Trophoblast cell (in vitro differentiated cells and primary cell): ENCODE results near the gene COL4A2.

ENCODE experiments used
- DNase-seq, 2 donors: peaks; one replicate each; pipeline ENCODE4 v3.0.0-alpha.2; 2016
- H2AFZ ChIP-seq: 2 replicates; pipeline ENCODE4 v1.6.1; 2013; ENCODE audit warnings: low read length, moderate library complexity, mild to moderate bottlenecking; ENCODE audit not compliant: insufficient read depth, poor library complexity
- H2AK5ac ChIP-seq: 2 replicates; pipeline ENCODE4 v1.6.1; 2013; ENCODE audit warnings: mild to moderate bottlenecking, low read length
- H2BK120ac ChIP-seq: 2 replicates; pipeline ENCODE4 v1.6.1; 2013; ENCODE audit warnings: low read length, mild to moderate bottlenecking, moderate library complexity; ENCODE audit not compliant: insufficient read depth, poor library complexity
- H2BK12ac ChIP-seq: 2 replicates; pipeline ENCODE4 v1.6.1; 2013; ENCODE audit warnings: mild to moderate bottlenecking, low read length, moderate library complexity
- H2BK5ac ChIP-seq: 2 replicates; pipeline ENCODE4 v1.6.1; 2013; ENCODE audit warnings: low read length, low read depth, moderate library complexity, mild to moderate bottlenecking; ENCODE audit not compliant: poor library complexity
- H3K14ac ChIP-seq: 2 replicates; pipeline ENCODE4 v1.6.1; 2013; ENCODE audit warnings: mild to moderate bottlenecking, low read length
- H3K18ac ChIP-seq: 2 replicates; pipeline ENCODE4 v1.6.1; 2013; ENCODE audit warnings: mild to moderate bottlenecking, low read length
- H3K23ac ChIP-seq: 2 replicates; pipeline ENCODE4 v1.6.1; 2013; ENCODE audit warnings: low read length
- H3K27ac ChIP-seq: 2 replicates; pipeline ENCODE4 v1.5.1; 2013; ENCODE audit warnings: low read depth, mild to moderate bottlenecking, inconsistent platforms, low read length, moderate library complexity
- H3K27me3 ChIP-seq: 2 replicates; pipeline ENCODE4 v1.6.1; 2013; ENCODE audit warnings: inconsistent platforms, mild to moderate bottlenecking, low read length, moderate library complexity; ENCODE audit not compliant: insufficient read depth
- H3K36me3 ChIP-seq, 2 experiments: 1 replicate in 1 of 2; 2 replicates in 1 of 2; pipeline ENCODE4 v1.6.1; 2013; ENCODE audit warnings: low read length in 2 of 2, mild to moderate bottlenecking in 2 of 2, moderate library complexity in 1 of 2; ENCODE audit not compliant: insufficient read depth in 2 of 2, control insufficient read depth in 1 of 2
- H3K4ac ChIP-seq: 2 replicates; pipeline ENCODE4 v1.6.1; 2013; ENCODE audit warnings: low read depth, mild to moderate bottlenecking, low read length, moderate library complexity
- H3K4me1 ChIP-seq, 2 experiments: 1 replicate in 1 of 2; 2 replicates in 1 of 2; pipeline ENCODE4 v1.6.1; 2013; ENCODE audit warnings: low read length in 2 of 2, mild to moderate bottlenecking in 2 of 2, moderate library complexity in 1 of 2; ENCODE audit not compliant: insufficient read depth in 2 of 2, control insufficient read depth in 1 of 2
- H3K4me2 ChIP-seq: 2 replicates; pipeline ENCODE4 v1.6.1; 2013; ENCODE audit warnings: inconsistent platforms, mild to moderate bottlenecking, low read length, moderate library complexity
- H3K4me3 ChIP-seq: 2 replicates; pipeline ENCODE4 v1.5.1; 2013; ENCODE audit warnings: mild to moderate bottlenecking, low read depth, low read length, inconsistent platforms
- H3K79me1 ChIP-seq: one replicate; pipeline ENCODE4 v1.6.1; 2013; ENCODE audit warnings: low read length
- H3K79me2 ChIP-seq: 2 replicates; pipeline ENCODE4 v1.6.1; 2013; ENCODE audit warnings: low read length, mild to moderate bottlenecking; ENCODE audit not compliant: control insufficient read depth, insufficient read depth, poor library complexity
- H3K9ac ChIP-seq: 2 replicates; pipeline ENCODE4 v1.6.1; 2013; ENCODE audit warnings: mild to moderate bottlenecking, low read length
- H3K9me3 ChIP-seq: 2 replicates; pipeline ENCODE4 v1.6.1; 2013; ENCODE audit warnings: low read depth, mild to moderate bottlenecking, control low read depth, inconsistent platforms, low read length; ENCODE audit not compliant: insufficient read depth
- H4K12ac ChIP-seq: 2 replicates; pipeline ENCODE4 v1.6.1; 2013; ENCODE audit warnings: low read depth, mild to moderate bottlenecking, low read length, moderate library complexity
- H4K8ac ChIP-seq: 2 replicates; pipeline ENCODE4 v1.6.1; 2013; ENCODE audit warnings: low read depth, mild to moderate bottlenecking, low read length, moderate library complexity
- H4K91ac ChIP-seq: one replicate; pipeline ENCODE4 v1.6.1; 2013; ENCODE audit warnings: low read depth, mild to moderate bottlenecking, low read length, moderate library complexity
- WGBS: extraction: QIAGEN DNeasy Blood & Tissue Kit; methylation state at CpG from one replicate; pipeline ENCODE4 v1.1.7; 2013; ENCODE audit warnings: missing lambda C conversion rate; ENCODE audit not compliant: insufficient read length, insufficient coverage; ENCODE audit errors: extremely low coverage; 5-methylcytosine and 5-hydroxymethylcytosine counted together

The COL4A2 gene

DNA sequence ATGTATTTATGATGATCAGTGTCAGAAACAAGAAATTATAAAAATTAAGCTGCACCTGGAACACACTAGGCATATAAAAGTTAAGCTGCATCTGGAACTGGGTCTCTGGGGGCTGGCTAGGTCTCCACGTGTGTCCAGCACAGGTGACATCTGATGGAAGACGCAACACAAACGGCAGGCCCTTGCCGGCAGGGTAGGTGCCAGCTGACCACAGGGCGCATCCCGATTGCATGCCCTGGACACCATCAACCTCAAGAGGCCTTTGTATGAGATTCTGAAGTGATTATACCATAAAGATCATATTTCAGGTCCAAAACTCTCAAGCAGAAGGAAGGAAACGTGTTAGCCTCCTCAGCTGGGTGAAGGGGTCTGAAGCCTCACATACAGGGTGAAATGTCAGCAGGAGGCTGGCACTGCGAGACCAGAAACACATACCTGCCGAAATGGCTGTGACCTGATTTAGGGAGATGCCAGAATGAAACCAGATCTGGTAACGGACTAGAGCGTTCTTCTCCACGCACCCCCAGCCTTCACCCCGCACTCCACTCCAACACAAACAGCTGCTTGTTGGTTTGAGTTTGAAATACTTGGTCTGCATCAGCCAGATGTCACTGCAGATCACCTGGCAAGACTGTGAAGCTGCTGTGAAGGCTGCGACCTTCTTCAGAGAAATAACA lies 37.4 kb upstream of the COL4A2 start:
- no peak overlapping the region for H3K14ac ChIP-seq
- no peak overlapping the region for H4K12ac ChIP-seq
- H3K79me1 ChIP-seq, result peaks cover 2% of the 10 kb centered on the region
- no peak overlapping the region for H2BK120ac ChIP-seq
- no peak overlapping the region for H2BK5ac ChIP-seq
- H2AK5ac ChIP-seq, result no peak overlapping the region
- no peaks in the 10 kb centered on the region for H3K27me3 ChIP-seq
- H2BK12ac ChIP-seq, result no peak overlapping the region
- no peak overlapping the region for H3K4me3 ChIP-seq
- H3K4me1 ChIP-seq, result peaks cover 16 to 20% of the 10 kb centered on the region in 2 experiments
- peaks cover 20 to 37% of the 10 kb centered on the region in 2 experiments for H3K36me3 ChIP-seq
- H3K9me3 ChIP-seq, result peaks cover 2% of the 10 kb centered on the region
- no peak overlapping the region for H3K4ac ChIP-seq
- no peak overlapping the region for H4K8ac ChIP-seq
- H2AFZ ChIP-seq, result no peak overlapping the region
- no peak for DNase-seq
- H4K91ac ChIP-seq, result no peak overlapping the region
- H3K23ac ChIP-seq, result no peak overlapping the region
- H3K4me2 ChIP-seq, result no peak overlapping the region
- H3K79me2 ChIP-seq, result peaks cover 4% of the 10 kb centered on the region
- no peak overlapping the region for H3K27ac ChIP-seq
- H3K18ac ChIP-seq, result no peak overlapping the region
- WGBS, result no CpG with 5 or more reads among the region's 14 CpGs
- no peak overlapping the region for H3K9ac ChIP-seq

DNA sequence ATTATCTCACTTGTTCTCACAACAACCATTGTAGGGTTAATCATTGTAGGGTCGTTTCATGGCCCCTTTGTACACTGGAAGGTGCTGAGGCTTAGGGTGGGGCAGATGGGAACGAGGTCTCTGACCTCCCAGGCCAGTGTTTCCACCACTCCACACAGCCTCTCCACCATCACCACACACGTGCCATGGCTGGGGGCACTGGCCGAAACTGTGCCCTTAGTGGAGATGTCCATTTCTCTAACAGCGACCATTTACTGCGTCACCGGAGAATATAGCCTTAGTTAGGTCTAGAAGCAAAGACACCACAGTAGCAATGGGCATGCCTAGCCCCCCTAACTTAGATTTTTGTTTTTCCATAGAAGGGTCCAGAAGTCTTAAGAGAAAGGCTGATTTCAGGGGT lies 36.6 kb upstream of the COL4A2 start:
- no peak for DNase-seq
- WGBS, result no CpG with 5 or more reads among the region's 7 CpGs

DNA sequence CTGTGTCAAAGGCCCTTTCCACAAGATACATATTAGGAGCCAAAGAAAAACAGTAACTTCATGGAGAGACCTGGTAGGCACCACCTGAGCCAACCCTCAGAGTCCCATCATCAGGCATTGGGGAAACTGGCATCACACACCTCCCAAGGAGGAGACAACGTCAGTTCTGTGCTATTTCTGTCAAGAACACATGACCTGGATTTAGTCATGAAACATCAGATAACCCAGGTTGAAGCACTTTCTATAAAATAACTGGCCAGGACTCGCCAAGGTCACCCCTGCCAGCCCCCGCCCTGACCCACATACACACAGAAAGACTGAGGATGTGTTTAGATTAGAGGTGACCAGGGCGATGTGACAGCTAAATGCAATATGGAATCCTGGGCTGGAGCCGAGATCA lies 35.8 kb upstream of the COL4A2 start:
- whole genome bisulfite sequencing, result no CpG with 5 or more reads among the region's 5 CpGs
- no peak overlapping the region for H3K4me3 ChIP-seq
- DNase-seq, result no peak

More for the DNA sequence above, 36.6 kb upstream of the COL4A2 start:
- H2BK12ac ChIP-seq, result no peak overlapping the region
- no peak overlapping the region for H4K12ac ChIP-seq
- no peak overlapping the region for H3K27ac ChIP-seq
- no peak overlapping the region for H3K4me2 ChIP-seq
- peaks cover 2% of the 10 kb centered on the region for H3K9me3 ChIP-seq
- no peak overlapping the region for H2AK5ac ChIP-seq
- peaks cover 2% of the 10 kb centered on the region for H3K79me2 ChIP-seq
- no peak overlapping the region for H4K8ac ChIP-seq
- H3K14ac ChIP-seq, result no peak overlapping the region
- no peaks in the 10 kb centered on the region for H3K79me1 ChIP-seq
- H2AFZ ChIP-seq, result no peak overlapping the region
- no peaks in the 10 kb centered on the region for H3K27me3 ChIP-seq
- peaks cover 17 to 31% of the 10 kb centered on the region in 2 experiments for H3K36me3 ChIP-seq
- H4K91ac ChIP-seq, result no peak overlapping the region
- H3K4ac ChIP-seq, result no peak overlapping the region
- H3K23ac ChIP-seq, result no peak overlapping the region
- peak overlapping the region; percentile 63 for H3K18ac ChIP-seq
- no peak overlapping the region for H2BK120ac ChIP-seq
- H3K4me3 ChIP-seq, result no peak overlapping the region
- no peak overlapping the region for H3K9ac ChIP-seq
- peaks cover 10 to 14% of the 10 kb centered on the region in 2 experiments for H3K4me1 ChIP-seq
- no peak overlapping the region for H2BK5ac ChIP-seq

DNA sequence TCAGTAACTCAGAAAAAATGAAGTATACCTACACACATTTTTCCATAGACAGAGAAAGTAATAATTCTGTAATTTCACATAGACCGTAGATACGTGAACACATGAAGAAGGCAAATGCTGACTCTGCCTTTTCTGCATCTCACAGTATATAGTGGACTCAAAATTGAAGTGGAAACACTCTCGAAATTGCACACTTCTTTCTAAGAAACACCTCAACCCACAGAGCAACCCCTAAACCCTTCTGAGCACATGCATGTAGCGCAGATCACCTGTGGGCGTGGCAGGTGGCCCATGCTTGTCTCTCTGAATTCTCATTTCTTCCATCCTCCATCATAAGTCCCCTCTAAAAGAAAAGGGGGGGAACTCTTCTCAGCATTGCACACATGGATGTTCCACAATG lies 34.9 kb upstream of the COL4A2 start:
- H3K4me2 ChIP-seq, result no peak overlapping the region
- H3K4me1 ChIP-seq, result peaks cover 0 to under 1% of the 10 kb centered on the region in 2 experiments
- H2BK12ac ChIP-seq, result no peak overlapping the region
- H3K27ac ChIP-seq, result no peak overlapping the region
- no peak overlapping the region for H3K14ac ChIP-seq
- WGBS, result no CpG with 5 or more reads among the region's 5 CpGs
- H3K9me3 ChIP-seq, result peaks cover 2% of the 10 kb centered on the region
- no peaks in the 10 kb centered on the region for H3K79me1 ChIP-seq
- H4K12ac ChIP-seq, result no peak overlapping the region
- H3K27me3 ChIP-seq, result no peaks in the 10 kb centered on the region
- H3K23ac ChIP-seq, result no peak overlapping the region
- no peak overlapping the region for H4K8ac ChIP-seq
- no peak overlapping the region for H2BK120ac ChIP-seq
- no peak overlapping the region for H3K4me3 ChIP-seq
- no peak overlapping the region for H3K9ac ChIP-seq
- H3K36me3 ChIP-seq, result peaks cover 9 to 30% of the 10 kb centered on the region in 2 experiments
- peak in 1 of 2 donors; percentile 30 for DNase-seq
- no peak overlapping the region for H3K18ac ChIP-seq
- no peak overlapping the region for H2AK5ac ChIP-seq
- no peak overlapping the region for H3K4ac ChIP-seq
- H4K91ac ChIP-seq, result no peak overlapping the region
- H2AFZ ChIP-seq, result no peak overlapping the region
- no peaks in the 10 kb centered on the region for H3K79me2 ChIP-seq
- H2BK5ac ChIP-seq, result no peak overlapping the region

More for the DNA sequence above, 35.8 kb upstream of the COL4A2 start:
- Histone ChIP-seq H3K27me3 (no peaks in the 10 kb centered on the region), H4K91ac (no peak overlapping the region), H3K18ac (no peak overlapping the region), H3K79me2 (no peaks in the 10 kb centered on the region), H3K36me3 (peaks cover 10 to 31% of the 10 kb centered on the region in 2 experiments), H3K9me3 (peaks cover 2% of the 10 kb centered on the region), H4K8ac (no peak overlapping the region), H3K4me1 (peaks cover 2 to 6% of the 10 kb centered on the region in 2 experiments), H3K4ac (peak overlapping the region; percentile 6), H3K27ac (no peak overlapping the region), H2AK5ac (no peak overlapping the region), H4K12ac (no peak overlapping the region), H2BK120ac (no peak overlapping the region), H3K14ac (no peak overlapping the region), H2BK12ac (no peak overlapping the region), H3K79me1 (no peaks in the 10 kb centered on the region), H2BK5ac (no peak overlapping the region), H3K9ac (no peak overlapping the region), H3K23ac (no peak overlapping the region), H2AFZ (no peak overlapping the region), H3K4me2 (no peak overlapping the region)
